SK-N-SH (cell line): ENCODE data around the gene ACYP2. TPM values are rescaled to one million over a fixed set of nuclear protein-coding genes. Genes with fewer than 3 reads are reported as not detected.
A peak's percentile ranks its signal among the peaks of the same experiment; 100 is the strongest.

Experiments
- CTCF ChIA-PET: fragments of 300-600, 350-600 bp; formaldehyde crosslinking; extraction: SDS; loops from one replicate; lab custom pipeline; 2021; lab: Yijun Ruan, JAX
- POLR2A ChIA-PET: fragments of 350-600 bp; sonication (Branson Sonifier 250); formaldehyde crosslinking; extraction: SDS; loops from one replicate; lab custom pipeline; 2020; ENCODE audit warnings: antibody characterized with exemption, inconsistent platforms; lab: Yijun Ruan, JAX
- DNase-seq: peaks from one replicate; pipeline ENCODE4 v3.0.0; 2012
- H2AFZ ChIP-seq: fragments of 200-600 bp; sonication (generic); 2 replicates; pipeline ENCODE4 v1.8.1; 2016; ENCODE audit warnings: antibody characterized with exemption, mild to moderate bottlenecking, low read depth
- H3F3A ChIP-seq: fragments of 200-600 bp; sonication (generic); replicated peaks from 2 replicates; pipeline ENCODE3; 2016; ENCODE audit warnings: antibody characterized with exemption, mild to moderate bottlenecking; ENCODE audit not compliant: insufficient read depth
- H3K27ac ChIP-seq, 2 experiments: fragments of 200-500 bp in 1 of 2; fragments of 200-600 bp in 1 of 2; sonication (Bioruptor generic) in 1 of 2; sonication (generic), shearing (Covaris generic) in 1 of 2; 2 replicates each; pipeline versions ENCODE4 v1.5.1 to v1.6.1; 2014 to 2016; ENCODE audit warnings: low read depth in 2 of 2, inconsistent platforms in 1 of 2, low read length in 1 of 2, mild to moderate bottlenecking in 1 of 2, mixed read lengths in 1 of 2
- H3K27me3 ChIP-seq: fragments of 200-600 bp; sonication (generic), shearing (Covaris generic); 2 replicates; pipeline ENCODE4 v1.6.1; 2016; ENCODE audit warnings: mixed run types; ENCODE audit not compliant: insufficient read depth
- H3K36me3 ChIP-seq, 2 experiments: fragments of 200-500 bp in 1 of 2; fragments of 200-600 bp in 1 of 2; sonication (Bioruptor generic) in 1 of 2; sonication (generic) in 1 of 2; replicated peaks in 1 of 2; 2 replicates each; pipeline versions ENCODE3 to v1.5.1; 2014 to 2016; ENCODE audit warnings: low read length in 1 of 2, mild to moderate bottlenecking in 1 of 2; ENCODE audit not compliant: insufficient read depth in 2 of 2, control insufficient read depth in 1 of 2
- H3K4me1 ChIP-seq, 2 experiments: fragments of 200-500 bp in 1 of 2; fragments of 200-600 bp in 1 of 2; sonication (Bioruptor generic) in 1 of 2; sonication (generic), shearing (Covaris generic) in 1 of 2; 2 replicates each; pipeline versions ENCODE4 v1.5.1 to v1.6.1; 2014 to 2016; ENCODE audit warnings: low read depth in 1 of 2, low read length in 1 of 2, mixed run types in 1 of 2; ENCODE audit not compliant: insufficient read depth in 2 of 2, control insufficient read depth in 1 of 2
- H3K4me2 ChIP-seq: fragments of 200-600 bp; sonication (generic), shearing (Covaris generic); 2 replicates; pipeline ENCODE4 v1.6.1; 2017; ENCODE audit warnings: mixed run types
- H3K4me3 ChIP-seq, 2 experiments: fragments of 200-500 bp in 1 of 2; fragments of 200-600 bp in 1 of 2; sonication (Bioruptor generic) in 1 of 2; sonication (generic), shearing (Covaris generic) in 1 of 2; 2 replicates each; pipeline versions ENCODE4 v1.5.1 to v1.8.1; 2014 to 2016; ENCODE audit warnings: low read depth in 2 of 2, inconsistent platforms in 1 of 2, low read length in 1 of 2, mild to moderate bottlenecking in 1 of 2, mixed read lengths in 1 of 2, moderate library complexity in 1 of 2
- H3K79me2 ChIP-seq: fragments of 200-600 bp; sonication (generic); 2 replicates; pipeline ENCODE4 v1.8.1; 2017; ENCODE audit warnings: mild to moderate bottlenecking; ENCODE audit not compliant: insufficient read depth
- H3K9ac ChIP-seq: fragments of 200-600 bp; sonication (generic); 2 replicates; pipeline ENCODE4 v1.6.1; 2017; ENCODE audit warnings: mixed run types
- H3K9me2 ChIP-seq: fragments of 200-600 bp; sonication (generic); 2 replicates; pipeline ENCODE4 v1.6.1; 2017; ENCODE audit warnings: mixed run types
- H3K9me3 ChIP-seq: fragments of 200-600 bp; sonication (generic); 2 replicates; pipeline ENCODE4 v1.6.1; 2017; ENCODE audit warnings: mixed run types, mild to moderate bottlenecking, moderate library complexity
- H4K20me1 ChIP-seq: fragments of 200-600 bp; sonication (generic); 2 replicates; pipeline ENCODE4 v1.6.1; 2017; ENCODE audit warnings: mild to moderate bottlenecking, mixed run types; ENCODE audit not compliant: insufficient read depth
- CHD2 ChIP-seq: fragments of 150-350 bp; IDR thresholded peaks from 2 replicates; pipeline ENCODE4 v1.6.1; 2018; ENCODE audit warnings: low read length; ENCODE audit not compliant: partially characterized antibody
- ELF1 ChIP-seq: IDR thresholded peaks from 2 replicates; pipeline ENCODE4 v1.4.0; 2012
- EZH2phosphoT487 ChIP-seq: fragments of 200-600 bp; sonication (generic); IDR thresholded peaks from 2 replicates; pipeline ENCODE4 v1.6.1; 2017; ENCODE audit warnings: low read depth, mixed run types, mild to moderate bottlenecking, antibody characterized with exemption, moderate library complexity, borderline replicate concordance
- FOSL2 ChIP-seq: IDR thresholded peaks from 2 replicates; pipeline ENCODE4 v1.4.0; 2012; ENCODE audit warnings: low read depth, mild to moderate bottlenecking, moderate library complexity, borderline replicate concordance
- FOXJ3 ChIP-seq: sonication (generic); formaldehyde crosslinking; IDR thresholded peaks from 2 replicates; pipeline ENCODE4 v1.5.1; 2020; ENCODE audit warnings: mild to moderate bottlenecking, missing genetic modification reagents
- FOXM1 ChIP-seq: IDR thresholded peaks from 2 replicates; pipeline ENCODE4 v1.4.0; 2012; ENCODE audit warnings: low read depth, mild to moderate bottlenecking
- GABPA ChIP-seq: IDR thresholded peaks from 2 replicates; pipeline ENCODE4 v1.4.0; 2012; ENCODE audit warnings: low read depth, mild to moderate bottlenecking
- GATA2 ChIP-seq: sonication (generic); formaldehyde crosslinking; IDR thresholded peaks from 2 replicates; pipeline ENCODE4 v1.5.0; 2020; ENCODE audit warnings: mild to moderate bottlenecking, missing genetic modification reagents
- JUND ChIP-seq: IDR thresholded peaks from 2 replicates; pipeline ENCODE4 v1.4.0; 2012
- MEF2A ChIP-seq: IDR thresholded peaks from 2 replicates; pipeline ENCODE4 v1.4.0; 2012; ENCODE audit warnings: low read depth, borderline replicate concordance
- MXI1 ChIP-seq: IDR thresholded peaks from 2 replicates; pipeline ENCODE4 v1.6.1; 2012; ENCODE audit warnings: mild to moderate bottlenecking, low read depth, low read length, improper control_type of control experiment
- NFIC ChIP-seq: IDR thresholded peaks from 2 replicates; pipeline ENCODE4 v1.4.0; 2012; ENCODE audit warnings: borderline replicate concordance
- NRF1 ChIP-seq: IDR thresholded peaks from 2 replicates; pipeline ENCODE4 v1.6.1; 2012; ENCODE audit warnings: low read depth, mild to moderate bottlenecking, low read length
- POLR2AphosphoS5 ChIP-seq: IDR thresholded peaks from 2 replicates; pipeline ENCODE4 v1.6.1; 2012; ENCODE audit warnings: low read depth, low read length
- RAD21 ChIP-seq: IDR thresholded peaks from 2 replicates; pipeline ENCODE4 v1.6.1; 2012; ENCODE audit warnings: mild to moderate bottlenecking, low read length
- RCOR1 ChIP-seq: fragments of 150-350 bp; IDR thresholded peaks from 2 replicates; pipeline ENCODE4 v1.6.1; 2017; ENCODE audit warnings: antibody characterized with exemption, low read length
- RXRA ChIP-seq: IDR thresholded peaks from 2 replicates; pipeline ENCODE4 v1.4.0; 2012; ENCODE audit warnings: low read depth, mild to moderate bottlenecking, borderline replicate concordance
- SIN3A ChIP-seq: IDR thresholded peaks from 2 replicates; pipeline ENCODE4 v1.6.1; 2012; ENCODE audit warnings: low read depth, mild to moderate bottlenecking, low read length, moderate library complexity, borderline replicate concordance
- TCF12 ChIP-seq: IDR thresholded peaks from 2 replicates; pipeline ENCODE4 v1.4.0; 2012
- TEAD4 ChIP-seq: IDR thresholded peaks from 2 replicates; pipeline ENCODE4 v1.4.0; 2012; ENCODE audit warnings: mild to moderate bottlenecking, borderline replicate concordance; ENCODE audit not compliant: insufficient read depth
- USF1 ChIP-seq: IDR thresholded peaks from 2 replicates; pipeline ENCODE4 v1.4.0; 2012; ENCODE audit warnings: low read depth, borderline replicate concordance
- YY1 ChIP-seq: IDR thresholded peaks from 2 replicates; pipeline ENCODE4 v1.4.0; 2012; ENCODE audit warnings: low read depth, mild to moderate bottlenecking
- WGBS: methylation state at CpG from one replicate; pipeline ENCODE4 v1.1.6; 2017; ENCODE audit warnings: low lambda C conversion rate; 5-methylcytosine and 5-hydroxymethylcytosine counted together
- polyA plus RNA-seq, 3 experiments: library from polyadenylated mRNA; depleted of rRNA; stranded (reverse); fragments of >200 nt; gene quantifications; 2 replicates each; pipeline ENCODE4 v1.2.3, GENCODE V29; 2012
- TF ChIP-seq, protein P1 (sequence below): fragments of 150-350 bp; IDR thresholded peaks from 2 replicates; pipeline ENCODE4 v1.6.1; 2017; ENCODE audit warnings: antibody characterized with exemption, low read length, low read depth, borderline replicate concordance
- TF ChIP-seq, protein P2 (sequence below): IDR thresholded peaks from 2 replicates; pipeline ENCODE4 v1.4.0; 2012; ENCODE audit warnings: low read depth, borderline replicate concordance
- TF ChIP-seq, protein P3 (sequence below): IDR thresholded peaks from 2 replicates; pipeline ENCODE4 v1.6.1; 2012; ENCODE audit warnings: mild to moderate bottlenecking, low read depth, low read length, moderate library complexity

Gene ACYP2
- polyA plus RNA-seq, 1 of the 3 experiments (the other 2 are of a cell fraction): 8.8 TPM

GRCh38 chr2:54107455-54107764 is 8.0 kb upstream of the ACYP2 start (continued):
- no peak for TF ChIP-seq CHD2
- TF ChIP-seq TEAD4: no peak
- no peak for TF ChIP-seq TCF12
- TF ChIP-seq GATA2: no peak

GRCh38 chr2:54107903-54108615 is 7.4 kb upstream of the ACYP2 start:
- Histone ChIP-seq H2AFZ (peak overlapping the region; percentile 67), H3K9me3 (no peaks in the 10 kb centered on the region), H3K36me3 (no peaks in the 10 kb centered on the region), H3K79me2 (no peaks in the 10 kb centered on the region), H3K27ac (peak overlapping the region in 1 of 2 experiments; percentile 97; a peak in 3 of 4 replicates), H3K9me2 (no peaks in the 10 kb centered on the region), H3F3A (peaks cover 10% of the 10 kb centered on the region), H4K20me1 (no peaks in the 10 kb centered on the region), H3K4me1 (peaks cover 8 to 34% of the 10 kb centered on the region in 2 experiments), H3K4me2 (peak overlapping the region; percentile 3; the same call in 1 of the 2 replicates), H3K27me3 (no peaks in the 10 kb centered on the region), H3K4me3 (peak overlapping the region in 1 of 2 experiments; percentile 6; a peak in 1 of 4 replicates), H3K9ac (no peak overlapping the region)
- POLR2A ChIA-PET: interaction anchor here (0.5 to 1.8 kb wide), 5 partner anchors 110 to 942 kb away, joined by 3 to 6 read pairs (median 3); partner anchors contain the start of genes RTN4 and SPTBN1
- peak; percentile 68 for DNase-seq
- 58% methylated on average over 10 of the region's 10 CpGs for WGBS
- CTCF ChIA-PET: interaction anchor here (0.9 to 3.2 kb wide), 41 partner anchors 11 to 1075 kb away, joined by 3 to 93 read pairs (median 6); partner anchors contain the start of gene EML6
- TF ChIP-seq POLR2AphosphoS5 (no peak), FOXM1 (no peak), TEAD4 (no peak), CHD2 (peak; percentile 50), TCF12 (no peak; the same call in 1 of the 2 replicates), RXRA (no peak), RAD21 (peak; percentile 55), MXI1 (peak; percentile 72; the same call in 1 of the 2 replicates), JUND (0 out of 2 replicates have a peak, but pooled peaks have one; percentile 4), FOXJ3 (CRISPR knock-in tag) (peak; percentile 54; the same call in 1 of the 2 replicates), USF1 (no peak), FOSL2 (no peak), YY1 (no peak), SIN3A (no peak), MEF2A (no peak), NFIC (no peak), RCOR1 (peak; percentile 74; the same call in 1 of the 2 replicates), NRF1 (no peak), EZH2phosphoT487 (no peak), ELF1 (no peak), GABPA (no peak)
- TF ChIP-seq, protein P1, sequence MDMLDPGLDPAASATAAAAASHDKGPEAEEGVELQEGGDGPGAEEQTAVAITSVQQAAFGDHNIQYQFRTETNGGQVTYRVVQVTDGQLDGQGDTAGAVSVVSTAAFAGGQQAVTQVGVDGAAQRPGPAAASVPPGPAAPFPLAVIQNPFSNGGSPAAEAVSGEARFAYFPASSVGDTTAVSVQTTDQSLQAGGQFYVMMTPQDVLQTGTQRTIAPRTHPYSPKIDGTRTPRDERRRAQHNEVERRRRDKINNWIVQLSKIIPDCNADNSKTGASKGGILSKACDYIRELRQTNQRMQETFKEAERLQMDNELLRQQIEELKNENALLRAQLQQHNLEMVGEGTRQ: no peak
- TF ChIP-seq, protein P2, sequence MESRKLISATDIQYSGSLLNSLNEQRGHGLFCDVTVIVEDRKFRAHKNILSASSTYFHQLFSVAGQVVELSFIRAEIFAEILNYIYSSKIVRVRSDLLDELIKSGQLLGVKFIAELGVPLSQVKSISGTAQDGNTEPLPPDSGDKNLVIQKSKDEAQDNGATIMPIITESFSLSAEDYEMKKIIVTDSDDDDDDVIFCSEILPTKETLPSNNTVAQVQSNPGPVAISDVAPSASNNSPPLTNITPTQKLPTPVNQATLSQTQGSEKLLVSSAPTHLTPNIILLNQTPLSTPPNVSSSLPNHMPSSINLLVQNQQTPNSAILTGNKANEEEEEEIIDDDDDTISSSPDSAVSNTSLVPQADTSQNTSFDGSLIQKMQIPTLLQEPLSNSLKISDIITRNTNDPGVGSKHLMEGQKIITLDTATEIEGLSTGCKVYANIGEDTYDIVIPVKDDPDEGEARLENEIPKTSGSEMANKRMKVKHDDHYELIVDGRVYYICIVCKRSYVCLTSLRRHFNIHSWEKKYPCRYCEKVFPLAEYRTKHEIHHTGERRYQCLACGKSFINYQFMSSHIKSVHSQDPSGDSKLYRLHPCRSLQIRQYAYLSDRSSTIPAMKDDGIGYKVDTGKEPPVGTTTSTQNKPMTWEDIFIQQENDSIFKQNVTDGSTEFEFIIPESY: no peak
- TF ChIP-seq, protein P3, sequence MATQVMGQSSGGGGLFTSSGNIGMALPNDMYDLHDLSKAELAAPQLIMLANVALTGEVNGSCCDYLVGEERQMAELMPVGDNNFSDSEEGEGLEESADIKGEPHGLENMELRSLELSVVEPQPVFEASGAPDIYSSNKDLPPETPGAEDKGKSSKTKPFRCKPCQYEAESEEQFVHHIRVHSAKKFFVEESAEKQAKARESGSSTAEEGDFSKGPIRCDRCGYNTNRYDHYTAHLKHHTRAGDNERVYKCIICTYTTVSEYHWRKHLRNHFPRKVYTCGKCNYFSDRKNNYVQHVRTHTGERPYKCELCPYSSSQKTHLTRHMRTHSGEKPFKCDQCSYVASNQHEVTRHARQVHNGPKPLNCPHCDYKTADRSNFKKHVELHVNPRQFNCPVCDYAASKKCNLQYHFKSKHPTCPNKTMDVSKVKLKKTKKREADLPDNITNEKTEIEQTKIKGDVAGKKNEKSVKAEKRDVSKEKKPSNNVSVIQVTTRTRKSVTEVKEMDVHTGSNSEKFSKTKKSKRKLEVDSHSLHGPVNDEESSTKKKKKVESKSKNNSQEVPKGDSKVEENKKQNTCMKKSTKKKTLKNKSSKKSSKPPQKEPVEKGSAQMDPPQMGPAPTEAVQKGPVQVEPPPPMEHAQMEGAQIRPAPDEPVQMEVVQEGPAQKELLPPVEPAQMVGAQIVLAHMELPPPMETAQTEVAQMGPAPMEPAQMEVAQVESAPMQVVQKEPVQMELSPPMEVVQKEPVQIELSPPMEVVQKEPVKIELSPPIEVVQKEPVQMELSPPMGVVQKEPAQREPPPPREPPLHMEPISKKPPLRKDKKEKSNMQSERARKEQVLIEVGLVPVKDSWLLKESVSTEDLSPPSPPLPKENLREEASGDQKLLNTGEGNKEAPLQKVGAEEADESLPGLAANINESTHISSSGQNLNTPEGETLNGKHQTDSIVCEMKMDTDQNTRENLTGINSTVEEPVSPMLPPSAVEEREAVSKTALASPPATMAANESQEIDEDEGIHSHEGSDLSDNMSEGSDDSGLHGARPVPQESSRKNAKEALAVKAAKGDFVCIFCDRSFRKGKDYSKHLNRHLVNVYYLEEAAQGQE: no peak
